Stimulated activated CD8-positive, alpha-beta memory T cell treated with anti-CD3 and anti-CD28 coated beads, Interleukin-4, amount 100 ng/mL, for 24 hours (primary cell): ENCODE measurements around the gene ZNF578.
A peak's percentile ranks its signal among the peaks of the same experiment; 100 is the strongest.
"Not testable (repeated sequence)": the region's sequence is repeated elsewhere in the genome, so short reads cannot be mapped to it uniquely, and the experiment has no call there.

ENCODE experiments used
- DNase-seq: peaks from one replicate; pipeline ENCODE4 v3.0.0-alpha.2; 2020; ENCODE audit warnings: low read depth

Gene ZNF578

DNA sequence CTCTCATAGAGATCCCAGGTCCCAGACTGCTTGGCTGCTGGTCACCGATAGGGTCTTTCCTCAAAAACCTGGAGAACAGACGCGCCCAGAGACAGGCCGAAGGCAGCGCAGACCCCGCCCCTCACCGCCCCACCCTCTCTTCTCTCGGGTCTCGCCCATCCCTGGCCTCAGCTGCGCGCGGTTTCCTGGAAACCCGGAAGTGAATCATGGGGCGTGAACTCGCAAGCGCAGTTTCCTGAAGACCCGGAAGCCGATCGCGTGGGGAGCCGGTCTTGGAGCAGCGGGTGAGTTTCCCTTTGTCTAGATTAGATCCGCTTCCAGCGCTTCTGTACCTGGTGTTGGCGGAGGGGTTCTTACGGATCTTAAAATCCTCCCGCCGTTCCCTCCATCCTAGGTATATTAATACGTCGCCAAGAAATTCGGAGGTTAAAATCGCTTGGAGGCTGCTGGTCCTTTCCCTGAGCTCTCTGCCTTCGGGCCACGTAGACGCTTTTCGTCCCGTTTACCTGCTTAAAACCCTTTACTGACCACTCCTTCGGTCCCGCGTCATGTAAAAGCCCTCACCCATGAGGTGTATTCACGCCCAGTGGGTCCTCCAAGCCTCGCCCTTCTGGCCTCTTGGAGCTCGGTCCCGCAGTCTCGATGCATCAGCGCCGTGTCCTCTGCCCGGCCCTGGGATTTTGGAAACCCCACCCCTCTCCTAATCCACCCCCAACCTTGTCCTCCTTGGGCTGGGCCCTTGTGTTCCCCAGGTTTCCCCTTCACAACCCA, at the start of gene ZNF578:
Gene ZNF578, plus strand, starts transcription at position 230 of the 771 bp plus-strand sequence. CDS start 48,293 bp downstream, outside the sequence.
- DNase-seq: peak; percentile 55

- no peak for DNase-seq
These were observed 43.1 kb upstream of the ZNF578 start for GRCh38 chr19:52410276-52410675.

DNA sequence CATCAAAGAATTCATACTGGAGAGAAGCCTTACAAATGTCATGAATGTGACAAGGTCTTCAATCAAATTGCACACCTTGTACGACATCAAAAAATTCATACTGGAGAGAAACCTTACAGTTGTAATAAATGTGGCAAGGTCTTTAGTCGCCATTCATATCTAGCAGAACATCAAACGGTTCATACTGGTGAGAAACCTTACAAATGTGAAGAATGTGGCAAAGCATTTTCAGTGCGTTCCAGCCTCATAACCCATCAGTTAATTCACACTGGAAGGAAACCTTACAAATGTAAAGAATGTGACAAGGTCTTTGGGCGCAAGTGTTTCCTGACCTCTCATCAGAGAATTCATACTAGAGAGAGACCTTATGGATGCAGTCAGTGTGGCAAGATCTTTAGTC, 37.6 kb upstream of the ZNF578 start:
- DNase-seq: no peak

DNA sequence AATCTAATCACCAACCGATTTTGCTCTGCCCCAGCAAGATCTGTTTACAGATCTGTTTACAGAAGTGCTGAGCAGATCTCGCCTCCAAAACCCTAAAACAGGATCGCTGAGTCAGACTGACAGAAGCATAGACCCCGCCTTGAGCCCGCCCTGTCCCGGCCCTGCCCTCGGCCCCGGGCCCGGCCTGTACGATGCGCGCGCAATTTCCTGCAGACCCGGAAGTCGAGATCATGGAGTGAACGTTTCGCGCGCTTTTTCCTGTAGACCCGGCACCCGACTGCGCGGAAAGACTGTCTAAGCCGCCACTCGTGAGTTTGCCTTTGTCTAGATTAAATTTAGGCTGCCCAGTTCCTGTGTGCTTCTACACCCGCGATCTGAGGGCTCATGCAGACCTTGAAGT, 24.4 kb upstream of the ZNF578 start, which contains the start of gene ZNF534:
Gene ZNF534, plus strand, starts transcription at position 212 of the 400 bp plus-strand sequence. CDS start 2,327 bp downstream, outside the sequence.
- DNase-seq: no peak

DNA sequence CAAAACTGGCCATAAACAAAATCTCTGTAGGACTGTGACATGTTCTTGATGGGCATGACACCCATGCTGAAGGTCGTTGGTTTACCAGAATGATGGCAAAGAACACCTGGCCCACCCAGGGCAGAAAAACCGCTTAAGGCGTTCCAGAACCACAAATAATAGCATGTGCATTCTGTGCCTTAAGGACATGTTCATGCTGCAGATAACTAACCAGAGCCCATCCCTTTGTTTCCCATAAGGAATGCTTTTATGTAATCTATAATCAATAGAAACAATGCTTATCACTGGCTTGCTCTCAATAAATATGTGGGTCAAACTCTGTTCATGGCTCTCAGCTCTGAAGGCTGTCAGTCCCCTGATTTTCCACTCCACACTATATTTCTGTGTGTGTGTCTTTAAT, 11.2 kb upstream of the ZNF578 start:
- DNase-seq: no peak

DNA sequence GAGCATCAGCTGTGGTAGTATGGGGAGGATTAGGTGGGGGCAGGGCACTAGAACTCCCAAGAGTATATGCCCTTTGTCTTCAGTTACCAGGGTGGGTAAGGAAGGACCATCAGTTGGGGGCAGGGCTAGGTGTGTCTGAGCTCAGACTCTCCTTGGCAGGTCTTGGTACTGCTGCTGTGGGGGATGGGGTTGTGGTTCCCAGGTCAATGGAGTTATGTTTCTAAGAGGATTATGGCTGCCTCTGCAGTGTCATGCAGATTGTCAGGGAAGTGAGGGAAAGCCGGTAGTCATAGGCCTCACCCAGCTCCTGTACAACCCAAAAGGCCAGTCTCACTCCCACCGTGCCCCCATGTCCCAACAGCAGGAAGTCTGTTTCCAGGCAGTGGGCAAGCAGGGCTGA, 8.8 kb upstream of the ZNF578 start:
- DNase-seq: no peak

DNA sequence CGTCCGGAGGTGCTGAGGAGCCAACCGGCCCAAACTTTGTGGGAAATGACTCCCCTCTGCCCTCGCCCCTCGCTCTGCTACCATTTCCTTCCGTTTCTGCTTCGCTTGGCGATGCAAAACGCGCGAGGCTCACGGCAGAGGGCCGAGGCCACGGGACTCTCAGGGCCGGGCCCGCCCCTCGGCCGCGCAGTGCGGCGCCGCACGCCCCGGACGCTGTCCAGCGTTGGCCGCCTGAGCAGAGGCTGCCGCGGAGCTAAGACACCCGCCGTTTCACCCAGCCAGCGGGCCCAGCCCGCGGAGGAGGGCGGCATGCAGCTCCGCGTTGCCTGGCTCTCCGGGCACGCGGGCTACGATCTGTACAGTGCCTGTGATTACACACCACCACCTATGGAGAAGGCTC, 2.1 kb upstream of the ZNF578 start:
- DNase-seq: no peak

DNA sequence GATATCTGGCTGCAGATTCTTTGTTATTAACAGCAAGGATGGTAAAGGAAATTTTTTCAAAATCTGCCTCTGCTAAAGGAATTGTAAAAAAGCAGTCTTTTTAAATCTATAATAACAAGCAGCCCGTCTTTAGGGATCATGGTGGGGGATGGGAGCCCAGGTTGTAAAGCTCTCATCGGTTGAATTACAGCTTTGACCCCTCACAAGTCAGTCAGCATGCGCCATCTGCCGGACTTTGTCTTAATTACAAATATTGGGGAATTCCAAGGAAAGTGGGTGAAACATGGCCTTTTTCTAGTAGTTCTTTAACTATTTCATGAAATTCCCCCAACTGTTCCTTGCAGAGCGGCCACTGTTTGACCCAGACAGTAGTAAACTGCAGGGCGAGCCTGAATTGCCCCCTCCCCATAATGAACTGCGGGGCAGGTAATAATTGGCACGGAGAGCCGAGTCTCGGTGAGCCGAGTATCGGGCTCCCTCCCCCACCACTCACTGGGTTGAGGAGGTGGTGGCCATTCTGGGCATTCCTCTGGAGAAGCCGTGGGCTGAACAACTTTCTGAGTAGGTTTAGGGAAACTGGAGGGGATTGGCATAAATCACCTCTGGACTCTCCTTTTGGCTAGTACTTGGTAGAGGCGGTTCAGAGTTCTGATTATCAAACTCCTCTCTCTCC, 11.6 kb downstream of the ZNF578 start:
- no peak for DNase-seq

- DNase-seq: no peak
These were observed 20.4 kb downstream of the ZNF578 start for GRCh38 chr19:52473655-52474350.

DNA sequence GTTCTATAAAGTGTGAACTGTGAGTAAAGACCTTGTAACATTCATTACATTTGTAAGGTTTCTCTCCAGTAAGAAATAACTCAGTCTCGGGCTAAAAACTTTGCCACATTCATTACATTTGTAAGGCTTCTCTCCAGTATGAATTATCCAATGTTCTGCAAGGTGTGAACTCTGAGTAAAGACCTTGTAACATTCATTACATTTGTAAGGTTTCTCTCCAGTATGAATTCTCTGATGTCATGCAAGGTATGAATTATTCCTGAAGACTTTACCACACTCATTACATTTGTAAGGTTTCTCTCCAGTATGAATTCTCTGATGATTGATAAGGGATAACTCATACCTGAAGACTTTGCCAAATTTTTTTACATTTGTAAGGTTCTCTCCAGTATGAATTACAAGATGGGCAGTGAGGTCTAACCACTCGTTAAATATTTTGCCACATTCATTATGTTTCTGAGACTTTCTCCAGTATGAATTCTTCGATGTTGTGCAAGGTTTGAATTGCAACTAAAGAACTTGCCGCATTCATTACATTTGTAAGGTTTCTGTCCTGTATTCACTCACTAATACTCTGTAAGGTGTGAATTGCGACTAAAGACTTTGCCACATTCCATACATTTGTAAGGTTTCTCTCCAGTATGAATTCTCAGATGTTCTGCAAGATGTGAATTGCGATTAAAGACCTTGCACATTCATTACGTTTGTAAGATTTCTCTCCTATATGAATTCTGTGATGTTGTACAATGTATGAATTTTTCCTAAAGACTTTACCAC, 21.2 kb downstream of the ZNF578 start:
- no peak for DNase-seq

DNA sequence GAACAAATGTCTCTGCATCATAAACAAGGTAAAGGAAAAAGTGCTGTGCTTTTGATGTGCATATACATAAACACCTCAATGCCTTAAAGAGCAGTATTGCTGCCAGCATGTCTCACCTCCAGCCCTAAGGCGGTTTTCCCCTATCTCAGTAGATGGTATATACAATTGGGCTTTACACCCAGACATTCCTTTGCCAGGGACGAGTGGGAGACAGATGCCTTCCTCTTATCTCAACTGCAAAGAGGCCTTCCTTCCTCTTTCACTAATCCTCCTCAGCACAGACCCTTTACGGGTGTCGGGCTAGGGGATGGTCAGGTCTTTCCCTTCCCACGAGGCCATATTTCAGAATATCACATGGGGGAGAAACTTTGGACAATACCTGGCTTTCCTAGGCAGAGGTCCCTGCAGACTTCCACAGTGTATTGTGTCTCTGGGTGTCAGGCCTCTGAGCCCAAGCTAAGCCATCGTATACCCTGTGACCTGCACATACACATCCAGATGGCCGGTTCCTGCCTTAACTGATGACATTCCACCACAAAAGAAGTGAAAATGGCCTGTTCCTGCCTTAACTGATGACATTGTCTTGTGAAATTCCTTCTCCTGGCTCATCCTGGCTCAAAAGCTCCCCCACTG, 30.9 kb downstream of the ZNF578 start:
- DNase-seq: not testable (repeated sequence)

GRCh38 chr19:52485064-52485463, 31.7 kb downstream of the ZNF578 start:
- not testable (repeated sequence) for DNase-seq

GRCh38 chr19:52485561-52486240, 32.3 kb downstream of the ZNF578 start:
- DNase-seq: not testable (repeated sequence)

- DNase-seq: peak; percentile 1
These were observed 39.0 kb downstream of the ZNF578 start for GRCh38 chr19:52492201-52492993.

- DNase-seq: no peak
These were observed 39.7 kb downstream of the ZNF578 start for GRCh38 chr19:52492994-52493470.

GRCh38 chr19:52494518-52494917, 41.2 kb downstream of the ZNF578 start:
- no peak for DNase-seq

DNA sequence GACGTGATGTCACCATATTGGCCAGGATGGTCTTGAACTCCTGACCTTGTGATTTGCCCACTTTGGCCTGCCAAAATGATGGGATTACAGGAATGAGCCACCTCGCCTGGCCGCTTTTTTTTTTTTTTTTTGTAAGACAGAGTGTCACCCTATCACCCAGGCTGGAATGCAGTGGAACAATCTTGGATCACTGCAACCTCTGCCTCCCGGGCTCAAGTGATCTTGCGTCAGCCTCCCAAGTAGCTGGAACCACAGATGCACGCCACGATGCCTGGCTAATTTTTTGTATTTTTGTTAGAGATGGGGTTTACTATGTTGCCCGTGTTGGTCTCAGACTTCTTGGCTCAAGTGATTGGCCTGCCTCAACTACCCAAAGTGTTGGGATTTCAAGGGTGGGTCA, 45.2 kb downstream of the ZNF578 start:
- no peak for DNase-seq

DNA sequence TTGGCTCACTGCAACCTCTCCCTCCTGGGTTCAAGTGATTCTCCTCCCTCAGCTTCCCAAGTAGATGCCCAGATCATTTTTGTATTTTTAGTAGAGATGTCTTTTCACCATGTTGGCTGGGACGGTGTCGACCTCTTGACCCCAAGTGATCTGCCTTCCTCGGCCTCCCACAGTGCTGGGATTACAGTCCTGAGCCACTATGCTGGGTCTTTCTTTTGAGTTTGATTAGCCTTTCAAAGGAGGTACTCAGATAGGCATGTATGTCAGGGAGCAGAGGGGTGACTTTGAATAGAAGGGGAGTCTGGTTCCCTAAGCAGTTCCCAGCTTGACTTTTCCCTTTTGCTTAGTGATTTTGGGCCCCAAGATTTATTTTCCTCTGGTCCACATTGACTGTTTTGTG, 47.1 kb downstream of the ZNF578 start:
- DNase-seq: not testable (repeated sequence)

- not testable (repeated sequence) for DNase-seq
These were observed 47.6 kb downstream of the ZNF578 start for GRCh38 chr19:52500991-52501390.

GRCh38 chr19:52507266-52507665, 53.9 kb downstream of the ZNF578 start:
- no peak for DNase-seq
